ENCODE data around the gene PRKCSH. TPM values are rescaled to one million over a fixed set of nuclear protein-coding genes. Genes with fewer than 3 reads are reported as not detected.
"Not testable (repeated sequence)": the region's sequence is repeated elsewhere in the genome, so short reads cannot be mapped to it uniquely, and the experiment has no call there.

The PRKCSH gene
- total and polyA plus RNA-seq, 5 donors from 2014 or later, result 29.0 to 244 (median 32.5) TPM

- no peak for ATAC-seq (ENCODE audit: low read depth in 2 of 2)
Measured at GRCh38 chr19:11400798-11401197, 34.6 kb upstream of the PRKCSH start.

GRCh38 chr19:11401808-11402543 lies 33.5 kb upstream of the PRKCSH start:
- Histone ChIP-seq H3K4me3 (ENCODE audit: low read depth, low read length) (no peak overlapping the region), H3K9me3 (ENCODE audit: control insufficient read depth in 2 of 2, low read length in 2 of 2) (no peaks in the 10 kb centered on the region), H3K27me3 (ENCODE audit: control insufficient read depth, insufficient read depth, low read length) (no peaks in the 10 kb centered on the region), H3K27ac (ENCODE audit: insufficient read depth, low read length, poor library complexity, severe bottlenecking) (no peak overlapping the region), H3K4me1 (ENCODE audit: control insufficient read depth, insufficient read depth, low read length, poor library complexity, severe bottlenecking) (peaks cover 3% of the 10 kb centered on the region), H3K36me3 (ENCODE audit: control insufficient read depth, insufficient read depth, low read length) (no peaks in the 10 kb centered on the region)
- peaks cover 0 to 2% (median 0%) of the 10 kb centered on the region in 4 donors for H3K4me1 Mint-ChIP-seq
- no peak overlapping the region for H3K27ac Mint-ChIP-seq
- ATAC-seq (ENCODE audit: low read depth in 2 of 2) (no peak), DNase-seq (no peak)
- H3K9me3 Mint-ChIP-seq, result peaks cover 0 to 2% (median 0%) of the 10 kb centered on the region in 7 donors
- no peaks in the 10 kb centered on the region for H3K36me3 Mint-ChIP-seq
- H3K27me3 Mint-ChIP-seq, result peaks cover under 1% of the 10 kb centered on the region
- H3K4me3 Mint-ChIP-seq, result no peak overlapping the region

More at GRCh38 chr19:11400798-11401197, 34.6 kb upstream of the PRKCSH start:
- DNase-seq, result no peak
- H3K27ac ChIP-seq (ENCODE audit: insufficient read depth, low read length, poor library complexity, severe bottlenecking), result no peak overlapping the region
- no peak overlapping the region for H3K4me3 Mint-ChIP-seq
- no peak overlapping the region for H3K4me3 ChIP-seq (ENCODE audit: low read depth, low read length)
- H3K36me3 Mint-ChIP-seq, result no peaks in the 10 kb centered on the region
- no peaks in the 10 kb centered on the region for H3K27me3 ChIP-seq (ENCODE audit: control insufficient read depth, insufficient read depth, low read length)
- H3K27ac Mint-ChIP-seq, result no peak overlapping the region
- H3K27me3 Mint-ChIP-seq, result no peaks in the 10 kb centered on the region
- no peaks in the 10 kb centered on the region for H3K9me3 ChIP-seq (ENCODE audit: control insufficient read depth in 2 of 2, low read length in 2 of 2)
- no peaks in the 10 kb centered on the region for H3K4me1 ChIP-seq (ENCODE audit: control insufficient read depth, insufficient read depth, low read length, poor library complexity, severe bottlenecking)
- no peaks in the 10 kb centered on the region for H3K36me3 ChIP-seq (ENCODE audit: control insufficient read depth, insufficient read depth, low read length)
- no peaks in the 10 kb centered on the region for H3K4me1 Mint-ChIP-seq
- H3K9me3 Mint-ChIP-seq, result peaks cover 0 to 2% (median 0%) of the 10 kb centered on the region in 7 donors

- Histone ChIP-seq H3K36me3 (ENCODE audit: control insufficient read depth, insufficient read depth, low read length) (no peaks in the 10 kb centered on the region), H3K27ac (ENCODE audit: insufficient read depth, low read length, poor library complexity, severe bottlenecking) (no peak overlapping the region), H3K9me3 (ENCODE audit: control insufficient read depth in 2 of 2, low read length in 2 of 2) (no peaks in the 10 kb centered on the region), H3K4me1 (ENCODE audit: control insufficient read depth, insufficient read depth, low read length, poor library complexity, severe bottlenecking) (peaks cover 3% of the 10 kb centered on the region), H3K4me3 (ENCODE audit: low read depth, low read length) (no peak overlapping the region), H3K27me3 (ENCODE audit: control insufficient read depth, insufficient read depth, low read length) (peaks cover 2% of the 10 kb centered on the region)
- Mint-ChIP-seq H3K27me3 (peaks cover 6% of the 10 kb centered on the region), H3K36me3 (no peaks in the 10 kb centered on the region), H3K4me3 (no peak overlapping the region), H3K9me3 (no peaks in the 10 kb centered on the region), H3K4me1 (peaks cover 0 to 2% (median 0%) of the 10 kb centered on the region in 4 donors), H3K27ac (no peak overlapping the region)
- no peak for ATAC-seq (ENCODE audit: low read depth in 2 of 2)
- DNase-seq, result no peak
Measured at GRCh38 chr19:11404588-11405222, 30.7 kb upstream of the PRKCSH start.

- H3K4me3 ChIP-seq (ENCODE audit: low read depth, low read length), result no peak overlapping the region
- ATAC-seq (ENCODE audit: low read depth in 2 of 2) (peak in 1 of 2 donors; percentile 63), DNase-seq (peak in 2 of 3 donors; percentile 34 to 40)
- Mint-ChIP-seq H3K4me3 (no peak overlapping the region), H3K27ac (no peak overlapping the region), H3K36me3 (no peaks in the 10 kb centered on the region), H3K27me3 (peaks cover 6% of the 10 kb centered on the region), H3K4me1 (peaks cover 0 to 2% (median 0%) of the 10 kb centered on the region in 4 donors), H3K9me3 (no peaks in the 10 kb centered on the region)
- no peaks in the 10 kb centered on the region for H3K36me3 ChIP-seq (ENCODE audit: control insufficient read depth, insufficient read depth, low read length)
- H3K4me1 ChIP-seq (ENCODE audit: control insufficient read depth, insufficient read depth, low read length, poor library complexity, severe bottlenecking), result peaks cover 3% of the 10 kb centered on the region
- no peak overlapping the region for H3K27ac ChIP-seq (ENCODE audit: insufficient read depth, low read length, poor library complexity, severe bottlenecking)
- no peaks in the 10 kb centered on the region for H3K9me3 ChIP-seq (ENCODE audit: control insufficient read depth in 2 of 2, low read length in 2 of 2)
- H3K27me3 ChIP-seq (ENCODE audit: control insufficient read depth, insufficient read depth, low read length), result peaks cover 2% of the 10 kb centered on the region
Measured at GRCh38 chr19:11405846-11406643, 29.4 kb upstream of the PRKCSH start.

- not testable (repeated sequence) for H3K27ac ChIP-seq (ENCODE audit: insufficient read depth, low read length, poor library complexity, severe bottlenecking); H3K4me1 ChIP-seq (ENCODE audit: control insufficient read depth, insufficient read depth, low read length, poor library complexity, severe bottlenecking); H3K9me3 ChIP-seq (ENCODE audit: control insufficient read depth in 2 of 2, low read length in 2 of 2); H3K4me3 ChIP-seq (ENCODE audit: low read depth, low read length); H3K4me1 Mint-ChIP-seq; H3K9me3 Mint-ChIP-seq; H3K4me3 Mint-ChIP-seq; H3K27me3 Mint-ChIP-seq; DNase-seq; ATAC-seq (ENCODE audit: low read depth in 2 of 2); H3K27me3 ChIP-seq (ENCODE audit: control insufficient read depth, insufficient read depth, low read length); H3K27ac Mint-ChIP-seq; H3K36me3 ChIP-seq (ENCODE audit: control insufficient read depth, insufficient read depth, low read length); H3K36me3 Mint-ChIP-seq
Measured at GRCh38 chr19:11406703-11407236, 28.7 kb upstream of the PRKCSH start.

- Mint-ChIP-seq H3K4me3 (no peak overlapping the region), H3K36me3 (no peaks in the 10 kb centered on the region), H3K27ac (no peak overlapping the region), H3K9me3 (no peaks in the 10 kb centered on the region), H3K4me1 (peaks cover 0 to 2% (median 0%) of the 10 kb centered on the region in 4 donors), H3K27me3 (peaks cover 9% of the 10 kb centered on the region)
- Histone ChIP-seq H3K4me3 (ENCODE audit: low read depth, low read length) (no peak overlapping the region), H3K9me3 (ENCODE audit: control insufficient read depth in 2 of 2, low read length in 2 of 2) (no peaks in the 10 kb centered on the region), H3K36me3 (ENCODE audit: control insufficient read depth, insufficient read depth, low read length) (no peaks in the 10 kb centered on the region), H3K27me3 (ENCODE audit: control insufficient read depth, insufficient read depth, low read length) (peaks cover 2% of the 10 kb centered on the region), H3K27ac (ENCODE audit: insufficient read depth, low read length, poor library complexity, severe bottlenecking) (no peak overlapping the region), H3K4me1 (ENCODE audit: control insufficient read depth, insufficient read depth, low read length, poor library complexity, severe bottlenecking) (peaks cover 3% of the 10 kb centered on the region)
- DNase-seq (no peak), ATAC-seq (ENCODE audit: low read depth in 2 of 2) (no peak)
Measured at GRCh38 chr19:11408591-11408990, 26.8 kb upstream of the PRKCSH start.

GRCh38 chr19:11410682-11411081 lies 24.8 kb upstream of the PRKCSH start:
- H3K4me3 Mint-ChIP-seq, result no peak overlapping the region
- ATAC-seq (ENCODE audit: low read depth in 2 of 2) (no peak), DNase-seq (no peak)
- peaks cover 9% of the 10 kb centered on the region for H3K27me3 Mint-ChIP-seq
- Histone ChIP-seq H3K36me3 (ENCODE audit: control insufficient read depth, insufficient read depth, low read length) (no peaks in the 10 kb centered on the region), H3K9me3 (ENCODE audit: control insufficient read depth in 2 of 2, low read length in 2 of 2) (no peaks in the 10 kb centered on the region), H3K4me3 (ENCODE audit: low read depth, low read length) (no peak overlapping the region), H3K27ac (ENCODE audit: insufficient read depth, low read length, poor library complexity, severe bottlenecking) (no peak overlapping the region), H3K4me1 (ENCODE audit: control insufficient read depth, insufficient read depth, low read length, poor library complexity, severe bottlenecking) (peaks cover 3% of the 10 kb centered on the region), H3K27me3 (ENCODE audit: control insufficient read depth, insufficient read depth, low read length) (peaks cover 2% of the 10 kb centered on the region)
- H3K9me3 Mint-ChIP-seq, result no peaks in the 10 kb centered on the region
- H3K27ac Mint-ChIP-seq, result no peak overlapping the region
- peaks cover 0 to 2% (median 0%) of the 10 kb centered on the region in 4 donors for H3K4me1 Mint-ChIP-seq
- H3K36me3 Mint-ChIP-seq, result no peaks in the 10 kb centered on the region

All from CD4-positive, CD25-positive, alpha-beta regulatory T cell (primary cell).